Endothelial cell of umbilical vein (primary cell): Measurements from ENCODE around the gene TCF25. TPM values are rescaled to one million over a fixed set of nuclear protein-coding genes. Genes with fewer than 3 reads are reported as not detected.

ENCODE experiments used
- BruUV-seq: library from RNA; stranded (reverse); fragments of 400-500 nt; replicated peaks from 2 replicates; lab custom pipeline; 2021; lab: Mats Ljungman, UMichigan
- CTCF ChIA-PET: fragments of 300-600, 350-600 bp; sonication (Branson Sonifier 250); formaldehyde crosslinking; loops from one replicate; lab custom pipeline; 2021; ENCODE audit warnings: antibody characterized with exemption, inconsistent platforms; lab: Charles Lee
- POLR2A ChIA-PET: fragments of 300-600, 350-600 bp; sonication (Branson Sonifier 250); formaldehyde crosslinking; loops from one replicate; lab custom pipeline; 2021; ENCODE audit warnings: antibody characterized with exemption, inconsistent platforms; lab: Charles Lee
- DNase-seq: peaks from one replicate; pipeline ENCODE4 v3.0.0-alpha.2; 2011; ENCODE audit warnings: low read depth, low spot score
- FAIRE-seq: peaks from 2 replicates; lab custom pipeline; 2011; peaks lifted over from hg19 to GRCh38; lab: Jason Lieb, UNC
- H2AFZ ChIP-seq: 2 replicates; pipeline ENCODE4 v1.6.0; 2012; ENCODE audit warnings: low read depth, low read length, control low read depth, inconsistent platforms
- H3K27ac ChIP-seq: 2 replicates; pipeline ENCODE4 v1.5.1; 2011; ENCODE audit warnings: low read depth, mild to moderate bottlenecking, control low read depth, low read length, moderate library complexity; ENCODE audit not compliant: insufficient read depth
- H3K27me3 ChIP-seq, 2 experiments: 2 replicates each; pipeline versions ENCODE4 v1.6.0 to v1.6.1; 2011; ENCODE audit warnings: low read length in 2 of 2, mixed read lengths in 1 of 2; ENCODE audit not compliant: control insufficient read depth in 2 of 2, insufficient read depth in 2 of 2
- H3K36me3 ChIP-seq, 2 experiments: 2 replicates in 1 of 2; 3 replicates in 1 of 2; pipeline ENCODE4 v1.5.1; 2011; ENCODE audit warnings: low read length in 2 of 2, mild to moderate bottlenecking in 1 of 2, moderate library complexity in 1 of 2; ENCODE audit not compliant: control insufficient read depth in 2 of 2, insufficient read depth in 2 of 2; ENCODE audit errors: extremely low read depth in 1 of 2
- H3K4me1 ChIP-seq: 3 replicates; pipeline ENCODE4 v1.5.1; 2011; ENCODE audit warnings: mild to moderate bottlenecking, low read length; ENCODE audit not compliant: control insufficient read depth, insufficient read depth; ENCODE audit errors: extremely low read depth
- H3K4me2 ChIP-seq: 2 replicates; pipeline ENCODE4 v1.6.1; 2011; ENCODE audit warnings: low read length, control low read depth, mixed read lengths; ENCODE audit not compliant: insufficient read depth
- H3K4me3 ChIP-seq, 3 experiments: fragments of 200-600 bp in 1 of 3; sonication (generic), shearing (Covaris generic) in 1 of 3; replicated peaks in 1 of 3; 2 replicates each; pipeline ENCODE4 v1.5.1; 2011 to 2016; ENCODE audit warnings: control low read depth in 3 of 3, low read length in 3 of 3, mild to moderate bottlenecking in 2 of 3, inconsistent platforms in 1 of 3, low read depth in 1 of 3, moderate library complexity in 1 of 3; ENCODE audit not compliant: insufficient read depth in 1 of 3
- H3K79me2 ChIP-seq: 2 replicates; pipeline ENCODE4 v1.6.0; 2012; ENCODE audit warnings: low read length, inconsistent platforms; ENCODE audit not compliant: control insufficient read depth, insufficient read depth
- H3K9ac ChIP-seq: replicated peaks from 2 replicates; pipeline ENCODE3; 2011; ENCODE audit warnings: low read length, control low read depth; ENCODE audit not compliant: insufficient read depth; ENCODE audit errors: extremely low read depth
- H3K9me1 ChIP-seq: replicated peaks from 3 replicates; pipeline ENCODE4 v1.6.0; 2011; ENCODE audit warnings: mild to moderate bottlenecking, low read length; ENCODE audit not compliant: control insufficient read depth, insufficient read depth; ENCODE audit errors: extremely low read depth
- H3K9me3 ChIP-seq: replicated peaks from 2 replicates; pipeline ENCODE4 v1.5.1; 2012; ENCODE audit warnings: low read length, inconsistent platforms; ENCODE audit not compliant: control insufficient read depth, insufficient read depth
- H4K20me1 ChIP-seq: replicated peaks from 2 replicates; pipeline ENCODE3; 2011; ENCODE audit warnings: mild to moderate bottlenecking, low read length; ENCODE audit not compliant: control insufficient read depth, insufficient read depth; ENCODE audit errors: extremely low read depth
- FOS ChIP-seq: IDR thresholded peaks from 2 replicates; pipeline ENCODE4 v1.6.1; 2011; ENCODE audit warnings: mild to moderate bottlenecking, low read length, moderate library complexity, borderline replicate concordance; ENCODE audit not compliant: insufficient read depth
- MYC ChIP-seq: IDR thresholded peaks from one replicate; pipeline ENCODE4 v1.6.1; 2011; ENCODE audit warnings: mild to moderate bottlenecking, low read depth, low read length
- POLR2AphosphoS5 ChIP-seq: IDR thresholded peaks from 2 replicates; pipeline ENCODE4 v1.6.1; 2012; ENCODE audit warnings: low read depth, mild to moderate bottlenecking, control low read depth, low read length, moderate library complexity; ENCODE audit not compliant: insufficient read depth
- dilution Hi-C: fragments of 300-500 bp; cut with MboI; formaldehyde crosslinking; loops from one replicate; pipeline ENCODE4 v1.15.0; 2019; ENCODE audit warnings: low sequenced_read_pairs; ENCODE audit not compliant: extremely low pct_ligation_motif_present
- intact Hi-C: fragments of 100-400 bp; cut with micrococcal nuclease; formaldehyde crosslinking; loops from one replicate; pipeline ENCODE4 v1.10.0; 2022
- polyA plus RNA-seq, 4 experiments: library from polyadenylated mRNA; depleted of rRNA in 3 of 4; stranded (reverse) in 3 of 4; unstranded in 1 of 4; fragments of >200 nt; gene quantifications; 2 replicates each; pipeline versions ENCODE4 v1.2.1 to v1.2.3, GENCODE V29; 2011 to 2012; ENCODE audit warnings: missing spikeins in 1 of 4
- total RNA-seq: library from RNA; stranded (reverse); gene quantifications from 2 replicates; pipeline ENCODE4 v1.2.3, GENCODE V29; 2021
- TF ChIP-seq, protein P1 (sequence below): IDR thresholded peaks from 2 replicates; pipeline ENCODE4 v1.6.1; 2011; ENCODE audit not compliant: insufficient read depth, insufficient read length
- TF ChIP-seq, protein P2 (sequence below), 2 donors: IDR thresholded peaks; 1 replicate in 1 of 2; 2 replicates in 1 of 2; pipeline ENCODE4 v1.5.1; 2011; ENCODE audit warnings: low read length in 2 of 2, mild to moderate bottlenecking in 2 of 2, moderate library complexity in 2 of 2, control low read depth in 1 of 2, inconsistent platforms in 1 of 2, low read depth in 1 of 2; ENCODE audit not compliant: insufficient read depth in 1 of 2; ENCODE audit errors: extremely low read depth in 1 of 2

Gene TCF25
- total and polyA plus RNA-seq, 2 donors (not counting 3 experiments of a cell fraction or from before 2014, with no cell fraction given) = 193 to 234 TPM

- Histone ChIP-seq H3K27me3 (no peaks in the 10 kb centered on the region), H3K4me2 (no peak overlapping the region), H3K9me3 (no peaks in the 10 kb centered on the region), H3K4me3 (no peak overlapping the region), H3K27ac (no peak overlapping the region), H3K9ac (no peak overlapping the region), H3K9me1 (no peaks in the 10 kb centered on the region), H3K36me3 (peaks cover 6 to 21% of the 10 kb centered on the region in 2 experiments), H3K4me1 (peaks cover 6% of the 10 kb centered on the region), H4K20me1 (no peaks in the 10 kb centered on the region), H2AFZ (no peak overlapping the region), H3K79me2 (no peaks in the 10 kb centered on the region)
- TF ChIP-seq, protein P1, sequence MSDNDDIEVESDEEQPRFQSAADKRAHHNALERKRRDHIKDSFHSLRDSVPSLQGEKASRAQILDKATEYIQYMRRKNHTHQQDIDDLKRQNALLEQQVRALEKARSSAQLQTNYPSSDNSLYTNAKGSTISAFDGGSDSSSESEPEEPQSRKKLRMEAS = no peak
- TF ChIP-seq FOS (no peak), MYC (no peak), POLR2AphosphoS5 (no peak)
- TF ChIP-seq, protein P2, sequence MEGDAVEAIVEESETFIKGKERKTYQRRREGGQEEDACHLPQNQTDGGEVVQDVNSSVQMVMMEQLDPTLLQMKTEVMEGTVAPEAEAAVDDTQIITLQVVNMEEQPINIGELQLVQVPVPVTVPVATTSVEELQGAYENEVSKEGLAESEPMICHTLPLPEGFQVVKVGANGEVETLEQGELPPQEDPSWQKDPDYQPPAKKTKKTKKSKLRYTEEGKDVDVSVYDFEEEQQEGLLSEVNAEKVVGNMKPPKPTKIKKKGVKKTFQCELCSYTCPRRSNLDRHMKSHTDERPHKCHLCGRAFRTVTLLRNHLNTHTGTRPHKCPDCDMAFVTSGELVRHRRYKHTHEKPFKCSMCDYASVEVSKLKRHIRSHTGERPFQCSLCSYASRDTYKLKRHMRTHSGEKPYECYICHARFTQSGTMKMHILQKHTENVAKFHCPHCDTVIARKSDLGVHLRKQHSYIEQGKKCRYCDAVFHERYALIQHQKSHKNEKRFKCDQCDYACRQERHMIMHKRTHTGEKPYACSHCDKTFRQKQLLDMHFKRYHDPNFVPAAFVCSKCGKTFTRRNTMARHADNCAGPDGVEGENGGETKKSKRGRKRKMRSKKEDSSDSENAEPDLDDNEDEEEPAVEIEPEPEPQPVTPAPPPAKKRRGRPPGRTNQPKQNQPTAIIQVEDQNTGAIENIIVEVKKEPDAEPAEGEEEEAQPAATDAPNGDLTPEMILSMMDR (IDR thresholded peaks at IDR 0.05; ENCODE audit: extremely low read depth in 1 of 2, insufficient read depth in 1 of 2, low read depth in 1 of 2, low read length in 2 of 2) = no peak
- intact Hi-C loops (no loop called here), dilution Hi-C loops (no loop called here)
- FAIRE-seq = no peak
- POLR2A ChIA-PET = no interaction called here
- no peak for DNase-seq
- CTCF ChIA-PET = interaction anchor here (1.1 kb wide), 1 partner anchor 10 kb away, joined by 4 read pairs; no protein-coding TSS in a partner anchor
- BruUV-seq = no TSS peak
Observed at GRCh38 chr16:89912627-89913026, 39.2 kb downstream of the TCF25 start.
